ENCODE data around the gene FOXJ2. TPM values are rescaled to one million over a fixed set of nuclear protein-coding genes. Genes with fewer than 3 reads are reported as not detected.
"Not testable (repeated sequence)": the region's sequence is repeated elsewhere in the genome, so short reads cannot be mapped to it uniquely, and the experiment has no call there.

The FOXJ2 gene
- total RNA-seq, 1 experiment from 2014 or later, result 8.0 TPM

- DNase-seq, result no peak
- Histone ChIP-seq H3K27me3 (0 out of 2 replicates have a peak, but pooled peaks cover 3% of the 10 kb centered on the region), H3K9me3 (replicated peaks) (no peaks in the 10 kb centered on the region), H3K4me1 (no peaks in the 10 kb centered on the region), H3K4me3 (no peak overlapping the region), H3K27ac (no peak overlapping the region), H3K36me3 (no peaks in the 10 kb centered on the region)
Measured at GRCh38 chr12:8014836-8015235, 17.7 kb upstream of the FOXJ2 start.

GRCh38 chr12:8018213-8018612, 14.3 kb upstream of the FOXJ2 start:
- H3K27me3 ChIP-seq; H3K9me3 ChIP-seq (replicated peaks); H3K4me3 ChIP-seq; DNase-seq; H3K4me1 ChIP-seq; H3K27ac ChIP-seq; H3K36me3 ChIP-seq: not testable (repeated sequence)

- no peaks in the 10 kb centered on the region for H3K36me3 ChIP-seq
- 0 out of 2 replicates have a peak, but pooled peaks cover 3% of the 10 kb centered on the region for H3K27me3 ChIP-seq
- H3K9me3 ChIP-seq (replicated peaks), result no peaks in the 10 kb centered on the region
- H3K27ac ChIP-seq, result no peak overlapping the region
- DNase-seq, result no peak
- no peaks in the 10 kb centered on the region for H3K4me1 ChIP-seq
- H3K4me3 ChIP-seq, result no peak overlapping the region
Measured at GRCh38 chr12:8018666-8019581, 13.6 kb upstream of the FOXJ2 start.

GRCh38 chr12:8026291-8026900, 6.1 kb upstream of the FOXJ2 start:
- DNase-seq, result peak; percentile 95 to 97
- H3K9me3 ChIP-seq (replicated peaks), result no peaks in the 10 kb centered on the region
- H3K36me3 ChIP-seq, result no peaks in the 10 kb centered on the region
- H3K27me3 ChIP-seq, result no peaks in the 10 kb centered on the region
- H3K4me3 ChIP-seq, result peak overlapping the region; percentile 63
- peak overlapping the region; percentile 80 for H3K27ac ChIP-seq
- no peaks in the 10 kb centered on the region for H3K4me1 ChIP-seq

- Histone ChIP-seq H3K9me3 (replicated peaks) (no peaks in the 10 kb centered on the region), H3K27me3 (no peaks in the 10 kb centered on the region), H3K36me3 (no peaks in the 10 kb centered on the region), H3K4me3 (peak overlapping the region; percentile 63), H3K4me1 (no peaks in the 10 kb centered on the region), H3K27ac (no peak overlapping the region)
- DNase-seq, result no peak
Measured at GRCh38 chr12:8027856-8028255, 4.7 kb upstream of the FOXJ2 start.

- no peaks in the 10 kb centered on the region for H3K4me1 ChIP-seq
- no peaks in the 10 kb centered on the region for H3K27me3 ChIP-seq
- no peak overlapping the region for H3K4me3 ChIP-seq
- DNase-seq, result no peak
- H3K9me3 ChIP-seq (replicated peaks), result no peaks in the 10 kb centered on the region
- H3K27ac ChIP-seq, result no peak overlapping the region
- H3K36me3 ChIP-seq, result no peaks in the 10 kb centered on the region
Measured at GRCh38 chr12:8028267-8028666, 4.2 kb upstream of the FOXJ2 start.

GRCh38 chr12:8030189-8030588, 2.3 kb upstream of the FOXJ2 start:
- Histone ChIP-seq H3K27me3 (no peaks in the 10 kb centered on the region), H3K4me3 (no peak overlapping the region), H3K36me3 (no peaks in the 10 kb centered on the region), H3K9me3 (replicated peaks) (no peaks in the 10 kb centered on the region), H3K4me1 (peaks cover 2% of the 10 kb centered on the region; the same call in 1 of the 2 replicates), H3K27ac (no peak overlapping the region)
- DNase-seq, result no peak

GRCh38 chr12:8031017-8031416, 1.5 kb upstream of the FOXJ2 start:
- not testable (repeated sequence) for H3K9me3 ChIP-seq (replicated peaks); H3K4me3 ChIP-seq; H3K4me1 ChIP-seq; H3K27me3 ChIP-seq; DNase-seq; H3K27ac ChIP-seq; H3K36me3 ChIP-seq

GRCh38 chr12:8031872-8032241, 659 bp upstream of the FOXJ2 start:
- Histone ChIP-seq H3K36me3 (no peaks in the 10 kb centered on the region), H3K27ac (no peak overlapping the region), H3K4me3 (peak overlapping the region; percentile 95), H3K27me3 (no peaks in the 10 kb centered on the region), H3K4me1 (peaks cover 2% of the 10 kb centered on the region; the same call in 1 of the 2 replicates), H3K9me3 (replicated peaks) (no peaks in the 10 kb centered on the region)
- no peak for DNase-seq

- H3K4me1 ChIP-seq, result peaks cover 5% of the 10 kb centered on the region; the same call in 1 of the 2 replicates
- H3K27ac ChIP-seq, result peak overlapping the region; percentile 67
- H3K36me3 ChIP-seq, result no peaks in the 10 kb centered on the region
- no peaks in the 10 kb centered on the region for H3K27me3 ChIP-seq
- H3K4me3 ChIP-seq, result peak overlapping the region; percentile 95
- DNase-seq, result peak; percentile 47 to 61
- H3K9me3 ChIP-seq (replicated peaks), result no peaks in the 10 kb centered on the region
Measured at GRCh38 chr12:8033153-8034044, 883 bp downstream of the FOXJ2 start.

- peaks cover 12% of the 10 kb centered on the region; the same call in 1 of the 2 replicates for H3K4me1 ChIP-seq
- no peak overlapping the region for H3K4me3 ChIP-seq
- H3K36me3 ChIP-seq, result no peaks in the 10 kb centered on the region
- DNase-seq, result no peak
- H3K27me3 ChIP-seq, result no peaks in the 10 kb centered on the region
- no peak overlapping the region for H3K27ac ChIP-seq
- H3K9me3 ChIP-seq (replicated peaks), result no peaks in the 10 kb centered on the region
Measured at GRCh38 chr12:8034802-8035201, 2.3 kb downstream of the FOXJ2 start.

GRCh38 chr12:8035440-8036010, 3.0 kb downstream of the FOXJ2 start:
- DNase-seq, result no peak
- Histone ChIP-seq H3K27ac (no peak overlapping the region), H3K9me3 (replicated peaks) (no peaks in the 10 kb centered on the region), H3K4me1 (peaks cover 12% of the 10 kb centered on the region; the same call in 1 of the 2 replicates), H3K27me3 (no peaks in the 10 kb centered on the region), H3K36me3 (no peaks in the 10 kb centered on the region), H3K4me3 (no peak overlapping the region)

- no peak for DNase-seq
- H3K27ac ChIP-seq, result no peak overlapping the region
- H3K27me3 ChIP-seq, result no peaks in the 10 kb centered on the region
- H3K4me3 ChIP-seq, result no peak overlapping the region
- H3K9me3 ChIP-seq (replicated peaks), result no peaks in the 10 kb centered on the region
- H3K4me1 ChIP-seq, result peaks cover 12% of the 10 kb centered on the region; the same call in 1 of the 2 replicates
- no peaks in the 10 kb centered on the region for H3K36me3 ChIP-seq
Measured at GRCh38 chr12:8036346-8036745, 3.8 kb downstream of the FOXJ2 start.

GRCh38 chr12:8037046-8037663, 4.6 kb downstream of the FOXJ2 start:
- no peaks in the 10 kb centered on the region for H3K9me3 ChIP-seq (replicated peaks)
- no peak for DNase-seq
- no peak overlapping the region for H3K27ac ChIP-seq
- no peak overlapping the region for H3K4me3 ChIP-seq
- H3K27me3 ChIP-seq, result no peaks in the 10 kb centered on the region
- H3K4me1 ChIP-seq, result peaks cover 12% of the 10 kb centered on the region; the same call in 1 of the 2 replicates
- H3K36me3 ChIP-seq, result no peaks in the 10 kb centered on the region
